Activated CD4-positive, alpha-beta T cell treated with anti-CD3 and anti-CD28 coated beads, Interleukin-2, amount 50 U/mL, for 24 hours (primary cell): ENCODE data around the gene TM4SF18.
"Not testable (repeated sequence)": the region's sequence is repeated elsewhere in the genome, so short reads cannot be mapped to it uniquely, and the experiment has no call there.

Source experiments
- DNase-seq, 2 donors: peaks; one replicate each; pipeline ENCODE4 v3.0.0-alpha.2; 2020; ENCODE audit warnings: low read depth in 1 of 2, low spot score in 1 of 2

The TM4SF18 gene, protein sequence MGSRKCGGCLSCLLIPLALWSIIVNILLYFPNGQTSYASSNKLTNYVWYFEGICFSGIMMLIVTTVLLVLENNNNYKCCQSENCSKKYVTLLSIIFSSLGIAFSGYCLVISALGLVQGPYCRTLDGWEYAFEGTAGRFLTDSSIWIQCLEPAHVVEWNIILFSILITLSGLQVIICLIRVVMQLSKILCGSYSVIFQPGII

DNA sequence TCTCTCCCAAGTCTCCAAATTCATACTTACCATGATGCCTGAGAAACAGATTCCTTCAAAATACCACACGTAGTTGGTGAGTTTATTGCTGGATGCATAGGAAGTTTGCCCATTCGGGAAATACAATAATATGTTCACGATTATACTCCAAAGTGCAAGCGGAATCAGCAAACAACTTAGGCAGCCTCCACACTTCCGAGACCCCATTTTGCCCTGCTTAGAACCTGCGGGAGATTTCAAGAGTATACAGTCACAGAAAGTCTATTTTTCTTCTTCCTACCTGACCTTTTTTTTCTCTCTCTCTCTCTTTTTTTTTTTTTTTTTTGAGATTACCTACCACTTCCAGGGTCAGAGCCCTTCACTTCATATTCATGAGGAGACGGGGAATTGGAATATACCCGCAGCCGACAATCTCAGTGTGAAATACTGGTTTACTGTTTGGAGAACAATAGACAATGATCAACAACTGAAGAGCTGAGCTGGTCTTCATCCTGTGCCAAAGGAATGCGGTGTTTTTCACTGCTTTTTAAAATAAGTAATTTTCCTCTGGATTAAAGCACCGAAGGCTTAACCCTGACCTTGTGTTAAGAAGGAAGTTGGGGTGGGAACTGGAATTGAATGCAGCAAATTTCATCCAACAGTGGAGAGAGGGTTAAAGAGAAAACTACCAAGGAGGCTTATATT is at the start of gene TM4SF18:
Gene TM4SF18, minus strand, starts transcription at position 461 of the 684 bp plus-strand sequence. Its CDS starts 254 bp downstream, at position 207.
- no peak for DNase-seq

DNA sequence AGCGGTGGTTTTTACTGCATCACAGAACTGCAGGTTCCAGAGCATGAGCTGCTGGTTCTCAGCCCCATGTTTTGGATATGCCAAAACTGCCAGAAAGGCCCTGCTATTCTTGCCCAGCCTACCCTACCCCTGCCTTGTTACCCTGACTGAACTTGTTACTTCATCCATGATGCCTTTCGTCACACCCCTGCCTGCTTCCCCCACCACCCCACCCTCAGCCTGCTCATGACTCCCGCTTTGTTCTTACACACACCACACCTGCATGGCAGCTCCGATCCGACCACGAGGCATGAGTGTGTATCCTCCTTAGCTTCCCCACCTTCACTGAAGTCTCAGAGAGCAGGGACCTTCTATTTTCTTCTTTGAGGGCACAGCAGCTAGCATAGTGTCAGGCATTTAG is 49.1 kb upstream of the TM4SF18 start:
- DNase-seq, result no peak

DNA sequence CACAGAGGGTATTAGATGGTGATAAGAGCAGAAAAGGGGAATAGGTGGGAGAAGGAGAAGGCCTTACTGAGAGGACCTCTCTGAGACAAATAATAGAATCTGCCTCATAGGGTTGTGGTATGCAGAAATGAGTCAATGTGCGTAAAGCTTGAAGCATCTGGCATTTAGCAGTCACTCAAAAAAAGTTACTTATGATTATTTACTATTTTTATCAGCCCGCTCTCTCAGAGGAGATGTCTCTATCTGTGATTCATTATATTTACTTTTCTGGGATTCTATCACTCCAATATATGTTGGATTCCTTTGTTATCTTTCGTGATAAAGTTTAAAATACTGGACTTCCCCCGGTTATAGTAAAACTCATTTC is 48.6 kb upstream of the TM4SF18 start:
- DNase-seq, result no peak

DNA sequence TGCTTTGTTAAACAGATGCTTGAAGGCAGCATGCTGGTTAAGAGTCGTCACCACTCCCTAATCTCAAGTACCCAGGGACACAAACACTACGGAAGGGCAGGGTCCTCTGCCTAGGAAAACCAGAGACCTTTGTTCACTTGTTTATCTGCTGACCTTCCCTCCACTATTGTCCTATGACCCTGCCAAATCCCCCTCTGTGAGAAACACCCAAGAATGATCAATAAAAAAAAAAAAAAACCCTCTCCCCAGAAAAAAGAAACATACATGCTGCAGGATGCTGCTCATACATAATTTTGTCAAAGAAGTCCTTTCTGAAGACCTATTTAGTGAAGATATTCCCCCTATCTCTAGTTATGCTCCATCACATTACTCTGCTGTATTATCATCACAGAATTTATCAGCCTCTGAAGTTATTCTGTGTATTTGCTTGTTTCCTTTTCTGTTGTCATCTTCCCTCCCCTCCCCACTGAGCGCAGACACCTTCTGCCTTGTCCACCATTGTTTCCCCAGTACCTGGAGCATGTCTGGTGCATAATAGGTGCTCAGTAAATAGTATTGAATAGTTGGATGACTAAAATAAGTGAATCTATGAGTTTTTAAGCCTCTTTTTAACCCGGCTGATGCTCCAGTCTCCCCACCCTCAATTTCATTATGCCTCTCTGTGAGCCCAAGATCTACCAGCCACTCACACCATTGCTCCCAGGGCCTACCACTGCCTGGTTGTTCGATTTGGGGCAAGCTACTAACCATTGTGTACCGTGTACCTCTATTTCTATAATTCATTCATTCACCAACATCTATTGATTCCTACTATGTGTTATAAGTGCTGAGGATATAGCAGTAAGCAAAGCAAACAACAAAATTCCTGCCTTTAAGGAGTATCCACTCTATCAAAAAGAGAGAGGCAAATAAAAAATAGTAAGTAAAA is 48.0 kb upstream of the TM4SF18 start:
- DNase-seq, result no peak

DNA sequence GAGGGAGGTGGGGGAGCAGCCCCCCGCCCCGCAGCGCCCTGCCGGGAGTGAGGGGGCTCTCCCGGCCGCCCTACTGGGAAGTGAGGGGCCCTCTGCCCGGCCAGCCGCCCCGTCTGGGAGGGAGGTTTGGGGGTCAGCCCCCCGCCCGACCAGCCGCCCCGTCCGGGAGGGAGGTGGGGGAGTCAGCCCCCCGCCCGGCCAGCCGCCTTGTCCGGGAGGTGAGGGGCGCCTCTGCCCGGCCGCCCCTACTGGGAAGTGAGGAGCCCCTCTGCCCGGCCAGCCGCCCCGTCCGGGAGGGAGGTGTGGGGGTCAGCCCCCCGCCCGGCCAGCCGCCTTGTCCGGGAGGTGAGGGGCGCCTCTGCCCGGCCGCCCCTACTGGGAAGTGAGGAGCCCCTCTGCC is 46.8 kb upstream of the TM4SF18 start:
- not testable (repeated sequence) for DNase-seq

DNA sequence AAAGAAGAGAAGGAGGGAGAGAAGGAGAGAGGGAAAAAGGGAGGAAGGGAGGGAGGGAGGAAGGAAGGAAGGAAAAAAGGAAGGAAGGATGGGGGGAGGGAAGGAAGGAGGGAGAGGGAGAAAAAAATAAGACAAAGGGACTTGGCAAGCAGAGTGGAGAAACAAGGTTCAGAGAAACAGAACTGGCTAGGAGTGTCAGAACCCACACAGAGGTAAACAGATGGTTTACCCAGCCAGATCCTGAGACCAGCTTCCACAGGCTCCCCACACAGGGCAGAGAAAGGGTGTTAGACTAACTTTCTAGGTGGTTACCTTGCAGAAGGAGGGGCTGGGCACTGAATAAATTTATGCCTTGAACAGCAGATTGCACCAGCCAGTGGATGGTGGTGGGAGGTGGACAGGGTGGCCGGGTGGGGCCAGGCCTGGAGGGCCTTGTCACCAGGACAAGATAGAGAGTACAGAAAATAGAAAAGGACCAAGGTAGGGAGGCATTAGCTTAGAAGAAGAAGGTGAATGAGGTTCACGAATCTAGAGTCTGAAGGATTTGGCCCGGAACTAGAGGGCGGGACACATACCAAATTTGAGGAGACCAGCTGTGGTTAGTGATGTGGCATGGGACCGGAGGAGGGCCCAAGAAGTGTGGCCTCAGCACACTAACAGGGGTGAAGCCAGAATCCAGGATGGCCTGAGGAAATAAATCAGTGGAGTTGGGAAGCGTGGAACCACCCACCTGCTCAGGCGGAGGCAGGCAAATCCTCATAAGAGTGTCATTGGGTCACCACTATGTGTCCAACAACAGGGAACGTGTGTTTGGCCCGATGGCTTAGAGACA is 45.3 kb upstream of the TM4SF18 start:
- no peak for DNase-seq

DNA sequence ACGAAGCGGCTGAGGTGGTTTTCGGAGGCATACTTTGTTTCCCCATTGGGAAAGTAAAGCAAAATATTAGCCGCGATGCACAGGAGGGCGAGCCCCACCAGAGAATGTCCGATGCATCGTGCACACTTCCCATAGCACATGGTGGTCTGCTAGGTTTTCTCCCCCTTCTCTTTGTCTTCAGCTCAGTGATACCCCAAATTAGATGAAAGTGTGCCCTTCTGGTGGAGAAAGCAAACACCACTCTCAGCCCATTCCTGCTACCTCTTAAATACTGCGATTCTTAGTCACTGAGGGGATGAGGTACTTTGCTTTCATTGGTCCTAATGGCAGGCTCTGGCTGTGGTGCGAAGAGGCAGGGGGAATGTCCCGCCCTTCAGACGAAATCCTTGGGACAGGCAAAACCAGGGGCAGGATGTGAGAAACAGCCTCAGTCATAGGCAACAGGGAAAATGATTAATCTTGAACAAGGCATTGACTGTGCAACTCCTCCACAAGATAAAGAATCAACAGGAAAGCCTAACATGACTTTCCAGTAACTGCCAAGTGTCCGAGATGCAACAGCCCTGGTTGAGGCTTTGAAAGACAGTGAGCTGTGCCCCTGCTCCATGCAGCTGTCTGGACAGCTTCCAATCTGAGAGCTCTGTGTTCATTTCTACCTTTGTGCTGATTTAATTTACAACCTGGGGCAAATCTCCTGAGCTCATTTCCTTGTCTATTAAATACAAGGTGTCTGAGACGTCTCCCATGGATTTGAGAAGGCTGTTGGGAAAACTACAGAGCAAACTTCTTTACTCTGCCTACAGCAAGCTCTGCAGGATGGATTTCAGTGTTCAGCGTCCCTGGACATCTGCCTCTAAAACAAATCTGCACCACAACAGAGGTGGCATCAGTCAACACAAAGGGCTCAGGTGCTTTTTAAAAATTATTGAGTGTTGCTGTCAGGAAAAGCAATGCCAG is 44.2 kb upstream of the TM4SF18 start, which contains the start of gene TM4SF1:
Gene TM4SF1, minus strand, starts transcription at position 242 of the 957 bp plus-strand sequence. Its CDS starts 102 bp downstream, at position 140.
- DNase-seq, result no peak

DNA sequence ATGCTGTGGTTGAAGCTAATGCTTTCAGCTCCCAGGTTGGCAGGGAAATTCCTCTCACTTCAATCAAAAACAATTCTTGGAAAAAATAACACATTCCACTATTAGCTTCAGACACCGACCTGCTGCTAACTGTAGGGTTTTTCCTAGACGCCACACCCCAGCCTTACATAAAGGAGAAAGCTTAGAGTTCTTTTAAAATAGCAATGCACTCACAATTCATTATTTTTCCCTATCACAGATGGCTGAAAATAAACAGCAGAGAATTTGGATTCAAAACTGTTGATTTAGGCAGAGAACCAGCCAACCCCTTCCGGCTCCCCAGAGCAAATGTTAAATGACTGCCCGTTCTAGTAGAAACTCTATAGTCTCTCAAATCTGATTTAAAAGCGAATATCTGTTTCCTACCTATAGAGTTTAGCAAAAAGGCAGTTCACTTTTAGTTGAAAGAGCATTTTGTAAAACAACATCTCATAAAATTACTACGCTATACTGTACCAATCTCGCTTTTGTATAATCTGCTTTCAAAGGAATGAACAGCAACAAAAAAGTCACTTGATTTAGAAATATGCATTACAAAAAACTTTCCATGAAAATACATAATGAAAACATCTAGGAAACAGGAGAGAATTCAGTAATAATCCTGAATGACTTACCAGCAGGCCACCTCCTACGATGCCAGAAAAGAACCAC is 43.4 kb upstream of the TM4SF18 start:
- DNase-seq, result no peak

DNA sequence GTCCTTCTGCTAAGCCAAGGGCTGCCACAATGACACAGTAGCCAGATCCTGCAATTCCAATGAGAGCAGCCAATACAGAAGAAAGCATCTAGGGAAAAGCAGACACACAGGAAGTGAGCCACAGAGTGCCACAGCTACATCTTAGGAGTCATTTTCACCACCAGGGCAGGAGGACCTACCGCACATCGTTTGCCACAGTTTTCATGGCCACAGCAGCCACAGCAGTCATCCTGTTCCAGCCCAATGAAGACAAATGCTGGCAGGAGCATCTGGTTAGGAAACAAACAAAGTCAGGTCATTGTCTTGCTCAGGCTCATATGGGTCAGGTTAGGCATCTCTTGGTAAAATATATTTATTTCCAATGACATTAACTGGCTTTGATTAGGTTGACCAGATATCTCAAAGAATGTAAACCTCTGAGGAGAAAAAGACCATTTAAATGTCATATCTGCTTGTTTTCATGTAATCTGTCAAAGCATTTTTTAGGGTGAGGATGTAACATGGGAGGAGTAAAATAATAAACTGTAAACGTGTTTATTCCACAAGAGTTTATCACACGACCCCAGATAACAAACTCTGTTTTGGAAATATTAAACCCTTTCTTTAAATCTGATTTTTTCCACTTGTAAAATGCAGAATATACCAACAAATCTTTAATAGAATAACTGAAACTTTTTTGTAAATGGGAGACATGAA is 42.2 kb upstream of the TM4SF18 start:
- no peak for DNase-seq

DNA sequence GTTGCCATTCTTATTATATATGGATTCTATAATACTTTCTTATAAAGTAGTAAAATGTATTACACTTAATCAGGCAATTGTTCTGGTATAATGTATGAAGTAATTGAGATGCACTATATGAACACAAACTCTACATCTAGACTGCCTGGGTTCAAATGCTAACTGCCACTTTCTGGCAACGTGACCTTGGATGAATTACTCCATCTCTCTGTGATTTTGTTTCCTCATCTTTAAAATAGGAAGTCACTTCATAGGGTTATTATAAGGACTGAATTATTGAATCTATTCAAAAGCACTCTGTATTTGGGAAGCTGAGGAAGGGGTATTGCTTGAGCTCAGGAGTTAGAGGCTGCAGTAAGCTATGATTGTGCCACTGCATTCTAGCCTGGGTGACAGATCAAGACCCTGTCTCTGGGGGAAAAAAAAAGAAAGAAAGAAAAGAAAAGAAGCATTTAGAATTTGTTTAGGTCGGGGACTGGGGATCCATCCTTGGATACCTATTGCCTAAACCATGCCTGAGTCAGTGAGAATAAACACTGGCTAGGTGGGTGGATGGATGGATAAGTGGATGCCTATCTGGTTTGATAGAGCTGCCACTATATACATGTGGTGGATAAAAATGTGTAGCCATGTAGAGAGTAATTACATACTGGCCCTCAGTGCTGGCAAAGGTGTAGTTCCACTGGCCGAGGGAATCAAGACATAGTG is 41.5 kb upstream of the TM4SF18 start:
- DNase-seq, result no peak

DNA sequence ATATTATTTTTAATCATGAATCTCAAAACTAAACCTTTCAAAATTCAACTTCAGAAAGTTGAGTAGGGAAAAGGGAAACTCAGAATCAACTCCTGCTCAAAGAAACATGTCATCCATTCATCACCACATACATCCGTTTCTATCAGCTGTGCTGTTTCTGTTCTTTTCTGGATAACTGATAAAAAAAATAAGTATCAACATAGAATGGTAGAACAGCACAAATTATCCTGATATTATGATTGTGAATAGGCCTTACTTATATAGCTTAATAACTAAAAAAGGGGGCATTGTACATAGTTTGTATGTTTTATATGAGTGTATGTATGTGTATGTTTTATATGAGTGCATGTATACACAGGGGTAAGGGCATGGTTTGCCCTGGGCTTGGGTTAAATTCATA is 41.0 kb upstream of the TM4SF18 start:
- no peak for DNase-seq

DNA sequence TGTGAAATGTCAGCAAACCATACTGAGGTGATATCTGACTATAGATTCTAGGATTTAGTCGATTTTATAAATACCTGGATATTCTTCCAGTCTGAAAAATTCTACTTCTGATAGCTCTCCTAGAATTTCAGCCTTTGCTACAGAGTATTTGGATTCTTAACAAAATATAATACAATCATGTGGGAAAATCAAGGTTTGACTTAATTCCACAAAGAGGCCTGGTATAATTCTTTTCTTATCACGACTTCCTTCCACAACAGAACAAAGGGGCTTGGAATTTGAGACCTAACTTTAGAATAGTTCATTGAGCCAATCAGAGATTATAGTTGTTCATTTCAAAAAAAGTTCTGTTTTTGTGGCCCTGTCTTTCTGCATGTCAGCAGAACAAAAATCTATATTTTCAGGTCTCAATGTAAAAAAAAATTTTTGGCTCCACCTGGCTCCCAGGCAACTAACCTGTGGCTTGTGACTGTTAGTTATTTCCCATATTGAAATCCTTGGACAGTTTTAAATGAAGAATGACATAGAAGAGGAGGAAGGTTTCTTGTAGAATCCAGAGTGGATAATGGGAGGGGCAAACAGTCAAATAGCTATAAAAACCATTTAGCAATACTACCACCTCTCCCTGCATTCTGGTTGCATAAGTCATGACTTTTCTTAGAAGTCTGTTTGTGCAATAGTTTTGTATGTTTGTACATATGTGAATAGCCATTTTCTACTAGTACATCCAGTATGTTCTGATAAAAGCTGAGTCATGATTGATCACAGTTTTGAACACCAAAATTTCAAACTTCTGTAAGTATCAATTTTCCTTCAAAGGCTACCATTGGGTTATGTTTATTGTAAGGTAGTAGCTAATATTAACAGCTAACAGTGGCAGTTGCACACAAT is 40.0 kb upstream of the TM4SF18 start:
- no peak for DNase-seq

DNA sequence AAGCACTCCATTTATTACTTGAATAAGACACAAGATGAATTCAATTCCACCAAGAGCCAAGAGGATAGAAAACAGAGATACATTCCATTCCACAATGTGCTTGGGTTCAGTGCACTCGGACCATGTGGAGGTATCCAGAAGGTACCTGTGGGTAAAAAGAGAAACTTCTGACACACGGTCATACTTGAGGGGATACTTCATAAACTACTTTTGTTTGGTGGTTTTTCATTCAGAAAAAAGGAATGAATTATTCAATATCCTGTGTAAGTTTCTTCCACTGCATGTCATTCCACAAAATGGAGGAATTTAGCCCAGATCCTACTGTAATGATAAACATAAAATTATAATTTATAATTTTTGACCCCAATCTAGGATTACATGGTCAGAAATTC is 38.3 kb upstream of the TM4SF18 start:
- DNase-seq, result no peak

DNA sequence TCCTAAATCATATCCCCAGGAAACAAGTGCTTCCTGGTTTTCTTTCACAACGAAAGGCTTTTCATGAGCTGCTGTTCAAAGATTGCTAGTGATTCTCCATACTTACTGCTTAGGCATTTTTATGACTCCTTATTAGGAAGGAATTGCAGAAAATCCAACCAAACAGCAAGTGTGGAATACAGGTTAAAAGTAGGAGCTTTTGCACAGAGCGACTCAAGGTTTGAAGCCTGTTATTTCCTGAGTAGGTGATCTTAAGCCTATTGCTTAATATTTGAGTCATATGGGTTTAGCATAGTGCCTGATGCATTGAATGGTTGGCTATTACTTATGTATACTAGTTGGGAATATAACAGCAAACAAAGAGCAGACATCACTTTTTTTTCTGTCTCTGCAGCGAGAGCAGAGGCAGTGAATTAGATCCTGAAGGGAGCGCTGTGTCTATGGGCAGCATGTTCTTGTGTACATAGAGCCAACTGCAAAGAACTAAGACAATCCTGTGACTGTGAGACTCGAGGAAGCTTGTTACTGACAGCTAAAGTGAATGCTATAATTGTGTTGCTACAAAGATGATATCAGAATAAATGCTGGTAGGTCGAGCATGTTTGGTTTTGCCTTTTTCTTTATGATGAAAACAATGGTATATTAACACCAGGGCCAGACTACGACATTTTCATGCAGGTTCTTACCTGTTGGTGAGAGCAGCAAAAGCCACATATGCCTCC is 37.7 kb upstream of the TM4SF18 start:
- no peak for DNase-seq

DNA sequence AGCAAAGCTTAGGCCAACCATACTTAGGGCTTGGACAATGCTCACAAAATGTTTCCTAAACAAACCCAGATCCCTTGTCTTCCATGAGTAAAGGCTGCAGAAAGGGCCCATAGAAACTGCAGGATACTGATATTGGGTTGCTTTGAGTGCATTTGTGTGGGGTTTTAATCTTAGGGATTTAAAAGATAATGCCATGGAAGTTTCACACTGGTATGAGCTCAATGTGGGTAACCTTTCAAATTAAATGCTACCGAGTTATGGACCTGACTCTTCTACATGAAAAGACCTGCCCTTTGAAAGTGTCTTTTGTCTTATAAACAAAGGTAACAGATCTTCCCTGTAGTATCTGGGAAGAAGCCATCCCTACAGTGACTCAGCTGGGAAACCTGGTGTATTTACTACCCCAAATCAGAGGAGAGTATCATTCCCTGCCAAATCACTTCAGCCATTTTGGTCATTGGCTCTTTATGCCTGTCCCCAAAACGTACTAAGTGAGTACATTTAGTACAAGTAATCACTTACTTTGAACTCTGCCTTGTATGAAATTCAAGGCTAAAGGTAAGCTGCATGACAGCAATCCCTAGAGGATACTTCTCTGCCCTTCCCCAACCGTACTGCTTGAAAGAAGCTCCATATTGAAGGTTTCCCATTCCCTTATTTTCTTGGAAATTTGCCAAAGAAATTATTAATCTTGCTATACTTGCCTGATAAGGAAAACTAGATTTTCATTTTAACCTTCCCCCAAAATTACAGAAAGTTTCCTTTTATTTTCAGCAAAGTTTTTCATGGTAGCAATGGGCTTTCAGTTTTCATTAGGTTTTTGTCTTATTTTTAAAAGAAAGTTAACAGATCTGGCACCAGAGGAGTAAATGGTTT is 36.8 kb upstream of the TM4SF18 start:
- DNase-seq, result no peak
